ENCODE measurements around the gene GRIN3B. TPM values are rescaled to one million over a fixed set of nuclear protein-coding genes. Genes with fewer than 3 reads are reported as not detected.

The GRIN3B gene
- total and polyA plus RNA-seq, 10 of the 15 experiments (the other 5 are each of a cell fraction or from before 2014, with no cell fraction given), result 0.15 TPM; not detected in 9

GRCh38 chr19:1051791-1052190 lies 51.6 kb downstream of the GRIN3B start:
- H2AFZ ChIP-seq (ENCODE audit: control insufficient read depth, low read depth, low read length), result no peak overlapping the region
- WGBS (ENCODE audit: insufficient coverage, insufficient replicate concordance, low lambda C conversion rate, missing lambda C conversion rate), result 79% methylated on average over 17 of the region's 17 CpGs
- H3K9me3 ChIP-seq (replicated peaks; ENCODE audit: control insufficient read depth, insufficient read depth, low read length), result no peaks in the 10 kb centered on the region
- FAIRE-seq (no peak), ATAC-seq (no peak), DNase-seq (ENCODE audit: low read depth, low spot score) (no peak)
- no TSS peak for BruUV-seq (replicated peaks)
- peaks cover 0 to 1% of the 10 kb centered on the region in 2 experiments; a peak in 2 of 4 replicates for H3K36me3 ChIP-seq (ENCODE audit: control insufficient read depth in 2 of 2, insufficient read depth in 2 of 2, low read length in 1 of 2)
- TF ChIP-seq MLLT1 (IDR thresholded peaks at IDR 0.05) (no peak), CBFB (IDR thresholded peaks at IDR 0.05; ENCODE audit: low read depth) (no peak), NR2C1 (IDR thresholded peaks at IDR 0.05) (no peak), ETV6 (conservative IDR thresholded peaks at IDR 0.05 in 1 of 2, IDR thresholded peaks at IDR 0.05 in 1 of 2; ENCODE audit: borderline replicate concordance in 1 of 2, low read depth in 1 of 2) (no peak), KLF5 (IDR thresholded peaks at IDR 0.05; ENCODE audit: partially characterized antibody) (no peak), IRF3 (IDR thresholded peaks at IDR 0.05) (no peak), CBX3 (IDR thresholded peaks at IDR 0.05; ENCODE audit: borderline replicate concordance, low read depth) (no peak), CEBPB (IDR thresholded peaks at IDR 0.05; ENCODE audit: borderline replicate concordance in 1 of 2, low read depth in 2 of 2, low read length in 2 of 2) (no peak), POLR2AphosphoS5 (IDR thresholded peaks at IDR 0.05; ENCODE audit: low read length) (no peak), WRNIP1 (IDR thresholded peaks at IDR 0.05; ENCODE audit: borderline replicate concordance, low read depth, low read length) (no peak), CHD2 (IDR thresholded peaks at IDR 0.05; ENCODE audit: borderline replicate concordance, low read depth, low read length) (no peak), ASH2L (IDR thresholded peaks at IDR 0.05; ENCODE audit: borderline replicate concordance, low read depth) (no peak), ELK1 (IDR thresholded peaks at IDR 0.05; ENCODE audit: low read depth, low read length) (no peak), MYB (IDR thresholded peaks at IDR 0.05; ENCODE audit: borderline replicate concordance, low read depth, low read length) (no peak), E4F1 (IDR thresholded peaks at IDR 0.05; ENCODE audit: borderline replicate concordance, partially characterized antibody) (no peak), GATAD2B (conservative IDR thresholded peaks at IDR 0.05; ENCODE audit: low read depth) (no peak), KAT2A (conservative IDR thresholded peaks at IDR 0.05; ENCODE audit: control insufficient read depth, low read depth, low read length) (no peak), JUNB (IDR thresholded peaks at IDR 0.05) (no peak), ATF3 (IDR thresholded peaks at IDR 0.05; ENCODE audit: borderline replicate concordance, extremely low read depth, low read depth, low read length) (no peak)
- intact Hi-C loops (cut with micrococcal nuclease; ENCODE audit: unreplicated experiment), result no loop called here
- no peaks in the 10 kb centered on the region for H4K20me1 ChIP-seq (ENCODE audit: control insufficient read depth, insufficient read depth)
- CTCF ChIA-PET, result no interaction called here
- H3K9ac ChIP-seq (ENCODE audit: control insufficient read depth, insufficient read depth, low read length), result no peak overlapping the region
- H3K4me1 ChIP-seq (ENCODE audit: control insufficient read depth, insufficient read depth, low read length), result no peaks in the 10 kb centered on the region
- POLR2A ChIA-PET, result no interaction called here
- no peaks in the 10 kb centered on the region for H3K79me2 ChIP-seq (ENCODE audit: control insufficient read depth, insufficient read depth, low read length)
- H3K27me3 ChIP-seq (replicated peaks in 1 of 2; ENCODE audit: control insufficient read depth in 2 of 2, insufficient read depth in 2 of 2, low read length in 1 of 2), result no peaks in the 10 kb centered on the region
- no peak overlapping the region for H3K4me3 ChIP-seq
- H3K4me2 ChIP-seq (ENCODE audit: control insufficient read depth, insufficient read depth), result no peak overlapping the region
- in situ Hi-C loops (cut with MboI), result no loop called here
- SMC1A ChIA-PET (ENCODE audit: uncharacterized antibody, unreplicated experiment), result no interaction called here
- H3K27ac ChIP-seq (ENCODE audit: control insufficient read depth, insufficient read depth), result no peak overlapping the region
- RAD21 ChIA-PET (ENCODE audit: unreplicated experiment), result no interaction called here

Measured in GM12878 (cell line).